Stimulated activated CD4-positive, alpha-beta T cell treated with anti-CD3 and anti-CD28 coated beads, TNF-alpha, amount 100 ng/mL, for 48 hours (primary cell): ENCODE measurements around the gene YEATS4.
"Not testable (repeated sequence)": the region's sequence is repeated elsewhere in the genome, so short reads cannot be mapped to it uniquely, and the experiment has no call there.

Experiments
- DNase-seq, 3 donors: peaks; one replicate each; pipeline ENCODE4 v3.0.0-alpha.2; 2020; ENCODE audit warnings: low read depth in 3 of 3

YEATS4 gene

GRCh38 chr12:69359531-69360347, at the start of gene YEATS4:
YEATS4 (plus strand) TSS chr12:69359743; CDS start chr12:69359973, 230 bp downstream.
- peak; percentile 77 to 83 (median 77) for DNase-seq

DNA sequence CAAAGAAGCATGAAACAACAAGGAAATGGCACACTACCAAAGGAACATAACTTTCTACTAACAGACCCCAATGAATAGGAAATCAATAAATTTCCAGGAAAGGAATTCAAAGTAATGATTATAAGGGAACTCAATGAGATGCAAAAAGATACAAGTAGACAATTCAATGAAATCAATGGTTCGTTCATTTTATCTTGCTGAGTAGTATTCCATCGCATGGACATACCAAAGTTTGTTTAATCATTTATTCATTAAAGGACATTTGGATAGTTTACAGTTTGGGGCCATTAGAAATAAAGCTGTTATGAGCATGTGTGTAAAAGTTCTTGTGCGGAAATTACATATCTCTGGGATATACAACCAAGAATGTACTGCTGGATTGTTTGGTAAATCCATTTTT, 46.3 kb upstream of the YEATS4 start:
- DNase-seq: no peak

DNA sequence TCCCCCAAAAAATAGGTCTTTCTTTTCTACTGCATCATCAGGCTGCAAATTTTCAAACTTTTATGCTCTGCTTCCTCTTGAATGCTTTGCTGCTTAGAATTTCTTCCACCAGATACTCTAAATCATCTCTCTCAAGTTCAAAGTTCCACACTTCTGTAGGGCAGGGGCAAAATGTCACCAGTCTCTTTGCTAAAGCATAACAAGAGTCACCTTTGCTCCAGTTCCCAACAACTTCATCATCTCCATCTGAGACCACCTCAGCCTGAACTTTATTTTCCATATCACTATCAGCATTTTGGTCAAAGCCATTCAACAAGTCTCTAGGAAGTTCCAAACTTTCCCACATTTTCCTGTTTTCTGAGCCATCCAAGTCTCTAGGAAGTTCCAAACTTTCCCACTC, 42.8 kb upstream of the YEATS4 start:
- not testable (repeated sequence) for DNase-seq

DNA sequence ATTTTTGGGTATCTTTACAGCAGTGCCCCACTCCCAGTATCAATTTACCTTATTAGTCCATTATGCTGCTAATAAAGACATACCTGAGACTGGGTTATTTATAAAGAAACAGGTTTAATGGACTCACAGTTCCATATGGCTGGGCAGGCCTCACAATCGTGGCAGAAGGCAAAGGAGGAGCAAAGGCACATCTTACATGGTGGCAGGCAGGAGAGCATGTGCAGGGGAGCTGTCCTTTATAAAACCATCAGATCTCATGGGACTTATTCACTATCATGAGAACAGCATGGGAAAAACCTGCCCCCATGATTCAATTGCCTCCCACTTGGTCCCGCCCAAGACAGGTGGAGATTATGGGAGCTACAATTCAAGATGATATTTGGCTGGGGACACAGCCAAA, 42.3 kb upstream of the YEATS4 start:
- not testable (repeated sequence) for DNase-seq

GRCh38 chr12:69318225-69318624, 41.3 kb upstream of the YEATS4 start:
- DNase-seq: no peak

- no peak for DNase-seq
These were observed 38.2 kb upstream of the YEATS4 start for GRCh38 chr12:69321351-69321750.

- DNase-seq: no peak
These were observed 34.6 kb upstream of the YEATS4 start for GRCh38 chr12:69324797-69325466.

GRCh38 chr12:69328426-69328825, 31.1 kb upstream of the YEATS4 start:
- DNase-seq: no peak

DNA sequence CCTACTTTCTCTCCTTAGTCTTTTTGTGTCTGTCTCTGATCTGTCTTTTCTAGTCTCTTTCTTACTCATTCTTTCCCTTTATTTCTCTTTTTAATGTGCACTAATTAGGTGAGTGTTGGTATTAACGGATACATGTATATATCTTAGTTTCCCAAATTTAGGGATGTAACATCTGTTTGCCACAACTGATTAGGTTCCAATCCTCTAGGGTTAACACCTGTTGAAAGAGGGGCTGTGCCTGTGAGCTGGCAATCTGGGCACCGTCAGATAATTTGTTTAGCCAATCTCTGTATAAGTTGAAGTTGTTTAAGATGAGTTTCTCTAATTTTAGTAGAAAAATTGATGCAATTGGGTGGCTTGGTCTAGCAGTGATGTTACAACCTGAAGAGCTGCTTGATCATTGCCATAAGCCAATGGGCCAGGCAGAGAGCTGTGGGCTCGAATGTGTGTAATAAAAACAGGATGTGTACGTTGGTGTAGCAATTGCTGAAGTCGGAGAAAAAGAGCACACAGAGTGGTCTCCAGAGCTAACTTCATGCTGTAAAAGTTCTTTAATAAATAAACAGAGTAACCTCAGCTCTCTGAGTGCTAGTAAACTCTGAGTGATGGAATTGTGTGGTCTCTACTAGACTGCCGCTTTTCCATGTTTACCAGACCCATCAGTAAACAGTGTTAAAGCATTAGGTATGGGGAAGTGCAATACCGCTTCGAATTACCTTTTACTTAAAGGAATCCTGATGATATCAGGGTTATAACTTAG, 29.7 kb upstream of the YEATS4 start:
- no peak for DNase-seq

DNA sequence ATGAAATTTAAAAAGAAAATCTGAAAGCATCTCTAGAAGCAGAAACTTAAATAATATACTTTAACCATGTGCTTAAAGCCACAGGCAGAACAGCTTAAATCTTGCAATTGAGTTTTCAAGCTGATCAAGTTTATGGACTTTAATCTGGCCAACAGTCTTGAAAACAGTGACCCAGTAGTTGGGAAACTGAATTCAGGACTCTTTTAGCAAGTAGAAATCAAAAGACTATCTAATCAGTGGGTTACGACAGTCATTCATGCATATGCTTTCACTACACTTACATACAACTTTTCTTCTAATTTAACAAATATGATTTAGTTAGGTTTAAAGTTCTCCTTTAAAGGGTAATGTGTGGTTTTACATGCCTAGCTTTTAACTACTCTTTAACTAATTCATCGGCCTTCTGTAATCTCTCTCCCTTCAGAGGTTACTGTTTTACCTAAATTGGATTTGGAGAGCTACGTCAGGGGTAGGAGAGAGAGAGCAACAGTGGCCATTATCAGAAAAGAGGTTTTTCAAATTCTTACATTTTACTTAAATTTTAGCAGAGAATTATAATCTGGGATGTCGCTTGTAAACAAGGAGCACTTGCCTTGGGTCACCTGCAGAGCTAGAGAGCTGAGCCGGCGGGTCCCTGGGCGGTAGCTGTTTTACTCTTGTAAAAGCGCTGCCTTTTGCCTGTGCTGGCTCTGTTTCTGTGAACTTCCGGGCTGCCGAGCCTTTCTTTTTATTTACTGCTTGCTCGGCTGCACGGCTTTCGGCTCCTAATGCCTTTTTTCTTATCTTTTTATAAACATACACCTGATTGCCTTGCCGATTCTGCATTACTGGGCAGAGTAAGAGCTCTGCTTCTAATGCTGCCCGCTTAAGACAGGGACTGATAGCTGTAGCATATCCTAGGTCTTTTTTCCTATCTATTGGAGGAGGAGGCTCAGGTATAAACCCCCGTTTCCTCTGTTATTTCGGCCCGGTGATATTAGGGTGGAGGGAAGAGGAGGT, 28.8 kb upstream of the YEATS4 start:
- peak in 2 of 3 donors; percentile 24 to 31 for DNase-seq

- DNase-seq: no peak
These were observed 28.0 kb upstream of the YEATS4 start for GRCh38 chr12:69331519-69331908.

- DNase-seq: no peak
These were observed 27.4 kb upstream of the YEATS4 start for GRCh38 chr12:69331909-69332684.

- no peak for DNase-seq
These were observed 26.7 kb upstream of the YEATS4 start for GRCh38 chr12:69332815-69333358.

GRCh38 chr12:69334158-69334557, 25.4 kb upstream of the YEATS4 start:
- DNase-seq: no peak

- no peak for DNase-seq
These were observed 22.0 kb upstream of the YEATS4 start for GRCh38 chr12:69337311-69338090.

DNA sequence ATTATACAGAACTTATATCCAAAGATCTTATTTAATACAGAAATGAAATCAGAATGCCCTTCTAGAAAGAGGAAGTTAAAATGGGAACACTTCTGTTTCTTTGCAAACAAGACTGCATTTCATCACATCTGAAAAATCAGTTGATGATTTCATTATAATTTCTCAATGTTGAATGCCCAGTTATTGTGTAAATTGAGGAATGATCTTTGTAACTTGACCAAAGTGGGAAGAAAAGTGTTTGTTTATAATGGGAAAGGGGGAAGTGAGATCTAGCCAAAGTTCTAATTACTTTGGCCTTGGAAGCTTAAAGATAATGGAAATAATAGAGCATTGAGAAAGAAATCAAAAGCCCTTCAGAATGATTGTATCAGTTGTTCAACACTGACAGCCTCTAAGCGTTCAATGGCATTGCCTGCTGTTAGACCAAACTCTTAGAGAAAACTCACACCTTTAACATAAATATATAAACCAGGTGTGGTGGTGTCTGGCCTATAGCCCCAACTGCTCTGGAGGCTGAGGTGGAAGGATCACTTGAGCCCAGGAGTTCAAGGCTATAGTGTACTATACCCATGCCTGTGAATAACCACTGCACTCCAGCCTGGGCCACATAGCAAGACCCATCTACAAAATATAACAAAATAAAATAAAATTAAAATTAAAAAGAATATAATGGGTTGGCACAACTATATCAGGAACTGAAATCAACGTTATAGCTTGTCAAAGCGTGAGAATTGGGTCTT, 21.3 kb upstream of the YEATS4 start:
- no peak for DNase-seq

- DNase-seq: no peak
These were observed 20.6 kb upstream of the YEATS4 start for GRCh38 chr12:69338936-69339335.

- no peak for DNase-seq
These were observed 19.5 kb upstream of the YEATS4 start for GRCh38 chr12:69339999-69340398.

- no peak for DNase-seq
These were observed 18.2 kb upstream of the YEATS4 start for GRCh38 chr12:69341328-69341727.
